ENCODE results near the gene TAF13. TPM values are rescaled to one million over a fixed set of nuclear protein-coding genes. Genes with fewer than 3 reads are reported as not detected.

Gene TAF13
- total RNA-seq, 4 donors from 2014 or later, result 19.2 to 102 (median 25.9) TPM

- TF ChIP-seq CTCF (IDR thresholded peaks at IDR 0.05; ENCODE audit: low read depth), result no peak
Observed at GRCh38 chr1:109079240-109079622, 3.4 kb upstream of the TAF13 start.

GRCh38 chr1:109078317-109078716 lies 2.5 kb upstream of the TAF13 start:
- TF ChIP-seq CTCF (IDR thresholded peaks at IDR 0.05; ENCODE audit: low read depth), result no peak

GRCh38 chr1:109069294-109069693 lies 6.5 kb downstream of the TAF13 start:
- no peak for TF ChIP-seq CTCF (IDR thresholded peaks at IDR 0.05; ENCODE audit: low read depth)

GRCh38 chr1:109067883-109068282 lies 7.9 kb downstream of the TAF13 start:
- TF ChIP-seq CTCF (IDR thresholded peaks at IDR 0.05; ENCODE audit: low read depth), result no peak

GRCh38 chr1:109065137-109065536 lies 10.7 kb downstream of the TAF13 start:
- TF ChIP-seq CTCF (IDR thresholded peaks at IDR 0.05; ENCODE audit: low read depth), result no peak

GRCh38 chr1:109061183-109061582 lies 14.6 kb downstream of the TAF13 start:
- TF ChIP-seq CTCF (IDR thresholded peaks at IDR 0.05; ENCODE audit: low read depth), result no peak

- TF ChIP-seq CTCF (IDR thresholded peaks at IDR 0.05; ENCODE audit: low read depth), result no peak
Observed at GRCh38 chr1:109060707-109061106, 15.1 kb downstream of the TAF13 start.
